ENCODE measurements around the gene LPA. TPM values are rescaled to one million over a fixed set of nuclear protein-coding genes. Genes with fewer than 3 reads are reported as not detected.
"Not testable (repeated sequence)": the region's sequence is repeated elsewhere in the genome, so short reads cannot be mapped to it uniquely, and the experiment has no call there.

Gene LPA
- polyA plus RNA-seq, 6 donors from 2014 or later: not detected

DNA sequence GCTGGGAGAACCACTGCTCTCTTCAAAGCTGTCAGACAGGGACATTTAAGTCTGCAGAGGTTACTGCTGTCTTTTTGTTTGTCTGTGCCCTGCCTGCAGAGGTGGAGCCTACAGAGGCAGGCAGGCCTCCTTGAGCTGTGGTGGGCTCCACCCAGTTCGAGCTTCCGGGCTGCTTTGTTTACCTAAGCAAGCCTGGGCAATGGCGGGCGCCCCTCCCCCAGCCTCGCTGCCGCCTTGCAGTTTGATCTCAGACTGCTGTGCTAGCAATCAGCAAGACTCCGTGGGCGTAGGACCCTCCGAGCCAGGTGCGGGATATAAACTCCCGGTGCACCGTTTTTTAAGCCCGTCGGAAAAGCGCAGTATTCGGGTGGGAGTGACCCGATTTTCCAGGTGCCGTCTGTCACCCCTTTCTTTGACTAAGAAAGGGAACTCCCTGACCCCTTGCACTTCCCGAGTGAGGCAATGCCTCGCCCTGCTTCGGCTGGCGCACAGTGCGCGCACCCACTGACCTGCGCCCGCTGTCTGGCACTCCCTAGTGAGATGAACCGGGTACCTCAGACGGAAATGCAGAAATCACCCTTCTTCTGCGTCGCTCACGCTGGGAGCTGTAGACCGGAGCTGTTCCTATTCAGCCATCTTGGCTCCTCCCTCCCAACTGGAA, 21.2 kb upstream of the LPA start:
- not testable (repeated sequence) for H3K4me1 Mint-ChIP-seq; H3K36me3 Mint-ChIP-seq; H3K4me3 Mint-ChIP-seq; H3K9me3 Mint-ChIP-seq; DNase-seq; H3K27ac Mint-ChIP-seq; ATAC-seq (ENCODE audit: low read depth in 2 of 2); H3K27me3 Mint-ChIP-seq

DNA sequence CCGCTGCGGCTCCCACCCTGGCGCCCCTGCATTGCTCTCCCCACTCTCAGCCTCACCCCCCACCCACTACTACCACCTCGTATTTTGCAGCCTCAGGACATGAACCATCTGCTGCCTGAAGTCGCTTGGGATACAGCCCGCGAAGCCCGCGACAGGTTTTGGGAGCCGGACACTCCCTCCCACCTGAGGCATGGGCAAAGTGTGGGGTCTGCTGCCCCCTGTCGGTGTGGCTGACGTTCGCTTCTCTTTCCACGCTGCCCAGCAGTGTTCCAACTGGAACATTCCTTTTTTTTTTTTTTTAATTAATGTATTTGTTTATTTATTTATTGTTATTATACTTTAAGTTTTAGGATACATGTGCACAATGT, 15.3 kb upstream of the LPA start:
- H3K27me3 Mint-ChIP-seq: no peaks in the 10 kb centered on the region
- H3K4me3 Mint-ChIP-seq: peak overlapping the region in 1 of 8 donors; percentile 44
- ATAC-seq (ENCODE audit: low read depth in 2 of 2) (no peak), DNase-seq (no peak)
- H3K36me3 Mint-ChIP-seq: no peaks in the 10 kb centered on the region
- no peaks in the 10 kb centered on the region for H3K4me1 Mint-ChIP-seq
- H3K27ac Mint-ChIP-seq: no peak overlapping the region
- H3K9me3 Mint-ChIP-seq: peaks cover 0 to 9% (median 3%) of the 10 kb centered on the region in 7 donors

DNA sequence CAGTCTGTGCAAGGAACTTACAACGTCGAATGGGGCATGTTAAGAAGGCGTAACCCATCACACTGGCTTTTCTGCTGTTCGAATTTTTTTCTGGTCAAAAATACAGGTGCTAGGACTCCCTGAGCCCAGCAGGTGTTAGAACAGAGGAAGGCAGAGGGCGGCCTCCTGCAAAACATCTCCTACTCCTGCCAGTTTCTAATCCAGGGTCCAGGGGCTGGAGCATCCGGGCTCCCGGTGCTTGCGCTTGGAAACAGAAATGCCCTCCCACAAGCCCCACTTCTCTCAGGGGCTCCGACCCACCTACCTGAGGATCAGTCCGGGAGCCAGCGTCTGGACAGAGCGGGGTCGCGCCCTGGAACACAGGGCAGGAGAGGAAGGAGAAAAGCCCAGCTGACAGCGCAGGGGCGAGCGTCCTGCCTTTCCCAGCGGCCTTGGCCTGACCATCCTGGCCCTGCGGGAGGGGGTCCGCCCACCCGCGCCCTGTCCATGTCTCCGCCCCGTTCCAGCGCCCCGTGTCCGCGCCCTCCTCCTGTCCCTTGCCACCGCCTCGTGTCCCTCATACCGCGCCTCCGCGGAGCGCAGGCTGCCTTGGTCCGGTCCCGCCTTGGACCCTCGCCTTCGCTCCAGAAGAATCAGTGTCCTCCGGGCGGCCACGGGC, 14.8 kb upstream of the LPA start:
- H3K9me3 Mint-ChIP-seq: peaks cover 0 to 9% (median 3%) of the 10 kb centered on the region in 7 donors
- no peaks in the 10 kb centered on the region for H3K36me3 Mint-ChIP-seq
- H3K27ac Mint-ChIP-seq: no peak overlapping the region
- H3K4me1 Mint-ChIP-seq: no peaks in the 10 kb centered on the region
- ATAC-seq (ENCODE audit: low read depth in 2 of 2): no peak
- H3K27me3 Mint-ChIP-seq: no peaks in the 10 kb centered on the region
- DNase-seq: no peak
- no peak overlapping the region for H3K4me3 Mint-ChIP-seq

- Mint-ChIP-seq H3K4me3 (no peak overlapping the region), H3K9me3 (peaks cover 0 to 16% (median 7%) of the 10 kb centered on the region in 7 donors), H3K27ac (no peak overlapping the region), H3K4me1 (no peaks in the 10 kb centered on the region), H3K27me3 (no peaks in the 10 kb centered on the region), H3K36me3 (peaks cover 0 to 4% of the 10 kb centered on the region in 2 donors)
- DNase-seq (no peak), ATAC-seq (ENCODE audit: low read depth in 2 of 2) (no peak)
Measured at GRCh38 chr6:160678230-160678629, 14.2 kb upstream of the LPA start.

- DNase-seq; H3K4me1 Mint-ChIP-seq; H3K27ac Mint-ChIP-seq; ATAC-seq (ENCODE audit: low read depth in 2 of 2); H3K27me3 Mint-ChIP-seq; H3K36me3 Mint-ChIP-seq; H3K4me3 Mint-ChIP-seq: not testable (repeated sequence)
- peaks cover 0 to 34% (median 12%) of the 10 kb centered on the region in 7 donors for H3K9me3 Mint-ChIP-seq
Measured at GRCh38 chr6:160676418-160676817, 12.3 kb upstream of the LPA start.

GRCh38 chr6:160668589-160668988, 4.5 kb upstream of the LPA start:
- no peak for DNase-seq
- Mint-ChIP-seq H3K27ac (no peak overlapping the region), H3K9me3 (peaks cover 0 to 25% (median 7%) of the 10 kb centered on the region in 7 donors), H3K27me3 (peaks cover 0 to 5% (median 0%) of the 10 kb centered on the region in 3 donors), H3K36me3 (peaks cover 0 to 7% of the 10 kb centered on the region in 2 donors), H3K4me1 (no peaks in the 10 kb centered on the region), H3K4me3 (no peak overlapping the region)
- ATAC-seq (ENCODE audit: low read depth in 2 of 2): no peak

- DNase-seq: no peak
Measured at GRCh38 chr6:160667639-160668481, 3.8 kb upstream of the LPA start.

DNA sequence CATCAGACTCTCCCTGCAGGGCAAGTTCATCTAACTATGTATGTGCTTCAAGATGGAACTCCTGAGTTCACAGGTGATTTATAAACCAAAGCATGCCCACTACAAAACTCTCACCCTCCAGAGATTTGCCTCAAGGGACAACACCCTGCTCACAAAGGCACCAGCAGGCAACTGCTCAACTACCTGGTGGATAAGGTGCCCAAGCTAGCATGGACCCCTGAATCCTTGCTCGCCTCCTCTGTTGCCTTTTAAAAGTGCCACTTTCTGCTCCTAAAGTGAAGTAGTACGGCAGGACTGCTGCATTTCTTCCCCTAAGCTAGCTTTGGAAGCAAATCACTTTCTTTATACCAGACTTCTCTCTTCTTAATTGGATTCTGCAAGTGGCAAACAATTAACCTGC, 1.2 kb downstream of the LPA start:
- H3K27ac Mint-ChIP-seq: no peak overlapping the region

More at GRCh38 chr6:160667639-160668481, 3.8 kb upstream of the LPA start:
- no peak for ATAC-seq (ENCODE audit: low read depth in 2 of 2)
- H3K4me1 Mint-ChIP-seq: no peaks in the 10 kb centered on the region
- no peak overlapping the region for H3K4me3 Mint-ChIP-seq
- H3K27me3 Mint-ChIP-seq: peaks cover 0 to 5% (median 0%) of the 10 kb centered on the region in 3 donors
- H3K9me3 Mint-ChIP-seq: peaks cover 0 to 18% (median under 1%) of the 10 kb centered on the region in 7 donors
- peaks cover 0 to under 1% of the 10 kb centered on the region in 2 donors for H3K36me3 Mint-ChIP-seq
- no peak overlapping the region for H3K27ac Mint-ChIP-seq

DNA sequence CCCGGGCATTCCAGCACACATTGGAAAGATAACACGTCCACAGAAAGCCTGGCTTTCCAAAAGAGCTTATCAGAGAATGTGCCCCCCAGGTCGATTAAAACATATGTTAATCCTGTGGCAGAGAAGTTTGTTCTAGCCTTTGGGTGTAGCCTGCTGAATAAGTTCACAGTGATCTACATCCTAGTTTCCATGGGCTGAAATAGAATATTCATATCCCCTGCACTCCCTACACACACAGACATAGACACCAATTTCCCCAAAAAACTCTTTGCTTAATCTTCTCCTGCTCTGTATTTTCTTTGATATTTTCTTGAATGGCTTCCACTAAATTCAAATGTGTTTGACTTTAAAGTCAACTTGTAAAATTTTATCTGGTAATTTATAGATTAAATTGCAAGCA, 1.6 kb downstream of the LPA start:
- Mint-ChIP-seq H3K4me3 (no peak overlapping the region), H3K27me3 (peaks cover 0 to 5% (median 0%) of the 10 kb centered on the region in 3 donors), H3K9me3 (peaks cover 0 to 10% (median 3%) of the 10 kb centered on the region in 7 donors), H3K4me1 (no peaks in the 10 kb centered on the region), H3K36me3 (no peaks in the 10 kb centered on the region), H3K27ac (no peak overlapping the region)
- ATAC-seq (ENCODE audit: low read depth in 2 of 2): no peak
- no peak for DNase-seq

More for the DNA sequence above, 1.2 kb downstream of the LPA start:
- Mint-ChIP-seq H3K4me1 (no peaks in the 10 kb centered on the region), H3K4me3 (no peak overlapping the region), H3K36me3 (no peaks in the 10 kb centered on the region), H3K9me3 (peaks cover 0 to 7% (median under 1%) of the 10 kb centered on the region in 7 donors), H3K27me3 (peaks cover 0 to 5% (median 0%) of the 10 kb centered on the region in 3 donors)
- no peak for ATAC-seq (ENCODE audit: low read depth in 2 of 2)
- DNase-seq: no peak

GRCh38 chr6:160661216-160661615, 2.9 kb downstream of the LPA start:
- Mint-ChIP-seq H3K36me3 (no peaks in the 10 kb centered on the region), H3K27ac (no peak overlapping the region), H3K4me3 (no peak overlapping the region), H3K27me3 (no peaks in the 10 kb centered on the region), H3K4me1 (no peaks in the 10 kb centered on the region), H3K9me3 (peaks cover 3 to 18% (median 8%) of the 10 kb centered on the region in 7 donors)
- ATAC-seq (ENCODE audit: low read depth in 2 of 2) (no peak), DNase-seq (no peak)

DNA sequence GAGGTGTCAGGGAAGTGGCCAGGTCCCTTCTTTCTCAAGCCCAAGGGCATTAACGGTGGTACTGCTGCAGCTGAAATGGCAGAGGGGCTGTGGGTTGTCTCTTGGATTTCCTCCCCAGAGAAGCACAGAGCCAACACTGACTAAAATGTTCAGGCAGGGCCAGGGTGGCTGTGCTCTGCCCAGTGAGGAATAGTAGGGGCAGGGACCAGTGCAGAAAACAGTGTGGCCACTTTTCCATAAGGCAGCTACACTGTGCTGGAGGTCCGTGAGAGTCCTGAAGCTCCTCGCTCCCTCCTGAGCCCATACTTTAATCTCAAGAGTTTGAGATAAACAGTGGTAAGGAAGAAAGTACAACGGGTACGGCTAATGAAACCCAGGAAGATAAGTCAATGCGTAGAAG, 4.5 kb downstream of the LPA start:
- no peak overlapping the region for H3K4me3 Mint-ChIP-seq
- no peaks in the 10 kb centered on the region for H3K4me1 Mint-ChIP-seq
- DNase-seq (no peak), ATAC-seq (ENCODE audit: low read depth in 2 of 2) (no peak)
- peaks cover 3 to 22% (median 8%) of the 10 kb centered on the region in 7 donors for H3K9me3 Mint-ChIP-seq
- H3K27me3 Mint-ChIP-seq: no peaks in the 10 kb centered on the region
- no peak overlapping the region for H3K27ac Mint-ChIP-seq
- H3K36me3 Mint-ChIP-seq: no peaks in the 10 kb centered on the region

GRCh38 chr6:160634706-160635105, 29.4 kb downstream of the LPA start:
- peaks cover 0 to 6% (median 0%) of the 10 kb centered on the region in 7 donors for H3K9me3 Mint-ChIP-seq
- H3K27me3 Mint-ChIP-seq: no peaks in the 10 kb centered on the region
- no peaks in the 10 kb centered on the region for H3K36me3 Mint-ChIP-seq
- H3K27ac Mint-ChIP-seq: no peak overlapping the region
- no peak for DNase-seq
- ATAC-seq (ENCODE audit: low read depth in 2 of 2): no peak
- no peak overlapping the region for H3K4me3 Mint-ChIP-seq
- no peaks in the 10 kb centered on the region for H3K4me1 Mint-ChIP-seq

Measured in naive B cell (primary cell).